Measurements from ENCODE around the gene KCNQ1. TPM values are rescaled to one million over a fixed set of nuclear protein-coding genes. Genes with fewer than 3 reads are reported as not detected.
A peak's percentile ranks its signal among the peaks of the same experiment; 100 is the strongest.

Gene KCNQ1
- total and polyA plus RNA-seq, 7 donors: 0.48 to 3.1 (median 1.1) TPM

DNA sequence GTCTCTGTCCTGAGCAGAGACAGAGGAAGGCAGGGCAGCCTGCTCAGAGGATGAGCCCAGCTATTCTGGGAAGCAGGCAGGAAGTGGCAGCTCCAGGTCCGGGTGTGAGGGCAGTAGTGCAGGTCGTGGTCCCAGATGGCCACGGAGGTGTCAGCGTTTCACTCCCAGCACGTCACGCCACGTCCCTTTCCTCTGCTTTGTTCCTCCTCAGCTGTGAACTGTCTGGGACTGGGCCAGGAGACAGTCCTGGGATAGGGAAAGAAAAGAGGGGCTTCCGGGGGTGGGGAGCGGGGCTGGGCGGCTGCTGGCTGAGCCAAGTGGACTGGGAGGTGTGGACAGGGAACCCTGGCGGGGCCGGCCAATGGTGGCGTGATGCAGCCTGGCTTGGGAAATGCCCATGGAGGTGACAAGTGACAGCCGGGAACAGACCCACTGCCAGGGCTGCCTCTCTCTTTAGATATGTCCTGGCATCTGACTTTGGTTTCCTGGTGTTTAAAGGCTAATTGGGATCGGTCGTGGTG lies 64.7 kb downstream of the KCNQ1 start:
- Histone ChIP-seq H3K9me3 (no peaks in the 10 kb centered on the region), H3K4me1 (no peaks in the 10 kb centered on the region), H3K4me3 (no peak overlapping the region), H3K27ac (no peak overlapping the region), H3K27me3 (ENCODE audit: insufficient read depth in 3 of 3, low read length in 2 of 3) (peaks cover 0 to 6% (median 0%) of the 10 kb centered on the region in 3 donors), H3K36me3 (ENCODE audit: insufficient read depth in 1 of 2, low read depth in 1 of 2) (no peaks in the 10 kb centered on the region)
- DNase-seq (peak in 1 of 2 donors; percentile 32), ATAC-seq (no peak)
- intact Hi-C loops (cut with DNase I): no loop called here
- TF ChIP-seq, protein P1, sequence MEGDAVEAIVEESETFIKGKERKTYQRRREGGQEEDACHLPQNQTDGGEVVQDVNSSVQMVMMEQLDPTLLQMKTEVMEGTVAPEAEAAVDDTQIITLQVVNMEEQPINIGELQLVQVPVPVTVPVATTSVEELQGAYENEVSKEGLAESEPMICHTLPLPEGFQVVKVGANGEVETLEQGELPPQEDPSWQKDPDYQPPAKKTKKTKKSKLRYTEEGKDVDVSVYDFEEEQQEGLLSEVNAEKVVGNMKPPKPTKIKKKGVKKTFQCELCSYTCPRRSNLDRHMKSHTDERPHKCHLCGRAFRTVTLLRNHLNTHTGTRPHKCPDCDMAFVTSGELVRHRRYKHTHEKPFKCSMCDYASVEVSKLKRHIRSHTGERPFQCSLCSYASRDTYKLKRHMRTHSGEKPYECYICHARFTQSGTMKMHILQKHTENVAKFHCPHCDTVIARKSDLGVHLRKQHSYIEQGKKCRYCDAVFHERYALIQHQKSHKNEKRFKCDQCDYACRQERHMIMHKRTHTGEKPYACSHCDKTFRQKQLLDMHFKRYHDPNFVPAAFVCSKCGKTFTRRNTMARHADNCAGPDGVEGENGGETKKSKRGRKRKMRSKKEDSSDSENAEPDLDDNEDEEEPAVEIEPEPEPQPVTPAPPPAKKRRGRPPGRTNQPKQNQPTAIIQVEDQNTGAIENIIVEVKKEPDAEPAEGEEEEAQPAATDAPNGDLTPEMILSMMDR (IDR thresholded peaks at IDR 0.05): no peak
- 37 to 46% (median 38%) methylated on average over 16 of the region's 16 CpGs for whole genome bisulfite sequencing, 3 donors

DNA sequence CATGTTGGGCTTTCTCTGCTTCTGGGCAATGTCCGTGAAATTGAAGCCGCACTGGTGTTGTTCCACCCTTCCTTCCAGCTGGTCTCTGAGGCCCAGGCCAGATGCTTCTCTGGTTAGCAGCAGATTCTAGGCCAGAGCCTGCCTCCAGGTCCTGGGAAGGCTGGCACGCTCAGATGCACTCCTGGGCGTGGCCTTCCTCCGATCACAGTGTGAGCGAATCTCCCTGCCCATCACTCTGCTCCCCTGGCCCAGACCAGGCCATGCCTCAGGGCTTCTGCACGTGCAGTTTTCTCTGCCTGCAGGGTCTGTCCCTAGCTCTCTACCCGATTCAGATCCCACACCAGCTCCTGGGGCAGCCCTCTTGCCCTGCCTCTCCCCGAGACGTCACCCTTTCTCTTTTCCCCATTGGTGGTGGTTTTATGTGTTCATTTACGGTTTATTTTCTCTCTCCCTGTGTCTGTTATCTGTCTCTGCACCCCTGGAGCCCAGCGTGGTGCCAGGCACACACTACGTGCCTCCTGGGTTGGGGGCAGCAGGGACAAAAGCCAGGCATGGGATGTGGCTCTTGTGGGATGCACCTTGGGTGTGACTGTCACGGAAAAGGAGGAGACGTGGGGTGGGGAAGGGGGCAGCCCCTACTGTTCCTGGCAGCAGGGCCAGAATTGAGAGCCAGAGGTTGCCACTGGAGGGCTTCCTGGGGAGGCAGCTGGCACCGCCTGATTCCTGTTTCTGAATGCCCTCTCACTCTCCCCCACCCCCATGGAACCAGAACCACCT lies 66.0 kb downstream of the KCNQ1 start:
- peaks cover 0 to 6% (median 0%) of the 10 kb centered on the region in 3 donors for H3K27me3 ChIP-seq (ENCODE audit: insufficient read depth in 3 of 3, low read length in 2 of 3)
- no peaks in the 10 kb centered on the region for H3K4me1 ChIP-seq
- peak in 2 of 4 donors; percentile 32 for ATAC-seq
- H3K9me3 ChIP-seq: no peaks in the 10 kb centered on the region
- WGBS, 3 donors: 59 to 77% (median 61%) methylated on average over 16 of the region's 16 CpGs
- H3K36me3 ChIP-seq (ENCODE audit: insufficient read depth in 1 of 2, low read depth in 1 of 2): no peaks in the 10 kb centered on the region
- TF ChIP-seq, protein P1 (IDR thresholded peaks at IDR 0.05): no peak
- H3K27ac ChIP-seq: no peak overlapping the region
- intact Hi-C loops (cut with DNase I): no loop called here
- H3K4me3 ChIP-seq: no peak overlapping the region
- DNase-seq: peak in 1 of 2 donors; percentile 46

DNA sequence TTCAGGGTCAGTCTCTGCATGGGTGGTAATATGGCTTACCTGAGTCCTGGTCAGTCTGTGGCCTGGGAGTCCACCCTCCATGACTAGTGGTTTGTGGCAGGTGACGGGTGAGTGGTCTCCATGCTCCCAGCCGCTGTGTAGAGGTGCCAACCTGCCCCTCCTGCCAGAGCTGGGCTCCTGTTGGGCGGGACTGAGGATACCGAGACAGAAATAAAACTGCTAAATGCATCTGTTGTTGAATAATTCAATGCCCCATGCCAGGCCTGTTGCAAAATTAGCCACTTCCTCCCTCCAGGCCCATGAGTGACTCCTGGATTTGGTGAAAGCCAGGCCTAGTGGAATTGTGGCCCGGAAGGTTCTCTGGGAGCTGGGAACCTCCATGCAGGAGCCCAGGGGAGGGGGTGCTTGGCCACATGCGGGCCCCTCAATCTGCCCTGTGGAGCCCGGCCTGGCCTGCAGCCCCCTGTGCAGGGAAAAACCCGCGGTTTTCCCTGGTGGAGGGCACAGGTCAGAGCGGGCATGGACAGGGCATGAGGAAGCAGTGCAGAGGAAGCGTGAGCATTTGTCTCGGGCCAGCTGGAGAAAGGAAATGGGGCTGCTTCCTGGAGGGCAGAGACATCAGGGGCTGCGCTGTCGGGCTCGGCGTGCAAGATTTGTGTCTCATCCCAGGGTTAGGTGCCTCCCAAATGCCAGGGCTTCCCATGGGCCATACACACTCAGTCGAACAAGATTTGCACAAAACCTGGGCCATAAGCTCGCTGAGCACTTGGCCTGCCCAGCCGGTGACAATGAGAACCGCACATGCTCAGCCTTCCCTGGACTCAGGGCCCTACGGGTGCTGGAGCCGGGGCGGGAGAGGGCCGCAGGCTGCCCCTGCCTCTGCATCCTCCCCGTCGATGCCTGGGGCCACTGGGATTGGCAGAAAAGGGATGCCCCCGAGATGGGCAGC lies 66.9 kb downstream of the KCNQ1 start:
- peaks cover 0 to 6% (median 0%) of the 10 kb centered on the region in 3 donors for H3K27me3 ChIP-seq (ENCODE audit: insufficient read depth in 3 of 3, low read length in 2 of 3)
- no peaks in the 10 kb centered on the region for H3K4me1 ChIP-seq
- H3K4me3 ChIP-seq: no peak overlapping the region
- 75 to 79% (median 77%) methylated on average over 26 to 27 of the region's 27 CpGs for WGBS, 3 donors
- H3K36me3 ChIP-seq (ENCODE audit: insufficient read depth in 1 of 2, low read depth in 1 of 2): no peaks in the 10 kb centered on the region
- no peak overlapping the region for H3K27ac ChIP-seq
- peak in 3 of 4 donors; percentile 15 to 54 (median 35) for ATAC-seq
- no peaks in the 10 kb centered on the region for H3K9me3 ChIP-seq
- intact Hi-C loops (cut with DNase I): no loop called here
- TF ChIP-seq, protein P1 (IDR thresholded peaks at IDR 0.05): no peak
- peak in 1 of 2 donors; percentile 57 for DNase-seq

DNA sequence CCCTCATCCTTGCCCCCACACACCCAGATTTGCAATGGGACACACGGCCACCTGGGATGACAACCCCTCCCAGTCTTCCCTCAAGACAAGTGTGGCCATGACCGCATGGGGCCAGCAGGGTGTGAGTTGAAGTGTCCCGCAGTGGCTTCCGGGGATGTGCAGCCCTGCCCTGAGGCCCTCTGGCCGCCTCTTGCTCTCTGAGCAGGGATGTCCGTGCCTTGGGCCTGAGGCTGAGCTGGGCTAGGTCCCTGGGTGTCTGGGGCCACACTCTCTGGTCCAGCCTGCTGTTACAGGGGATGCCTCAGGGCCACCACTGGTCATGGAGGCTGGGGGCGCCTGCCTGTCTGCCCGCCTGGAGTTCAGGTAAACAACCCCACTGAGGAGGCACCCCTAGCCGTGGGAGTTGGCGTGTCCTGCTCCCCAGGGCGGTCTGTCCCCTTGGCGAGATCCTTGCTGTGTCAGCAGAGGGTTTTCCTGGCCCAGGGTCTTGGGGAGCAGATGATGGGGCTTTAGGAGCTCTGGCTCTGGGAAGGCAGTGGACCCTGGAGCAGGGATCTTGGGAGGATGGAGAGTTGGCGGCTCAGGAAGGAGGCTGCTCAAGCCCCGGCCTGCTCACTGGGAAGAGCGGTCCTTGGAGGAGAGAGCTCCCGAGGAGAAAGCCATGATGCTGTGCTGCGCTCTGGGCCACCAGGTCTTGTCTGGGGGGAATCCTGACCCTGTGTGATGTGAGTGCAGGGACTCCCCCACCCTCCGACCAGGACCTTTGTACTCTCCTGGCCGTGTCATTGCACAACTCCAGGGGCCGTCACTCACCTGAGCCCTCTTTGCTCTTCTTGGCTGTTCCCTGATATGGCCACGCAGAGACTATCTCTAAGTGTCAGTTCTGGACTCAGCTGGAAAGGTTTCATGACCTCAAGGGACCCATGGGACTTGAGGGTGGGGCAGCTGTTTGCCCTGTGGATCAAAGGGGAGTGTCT lies 67.9 kb downstream of the KCNQ1 start:
- H3K4me3 ChIP-seq: no peak overlapping the region
- no peaks in the 10 kb centered on the region for H3K36me3 ChIP-seq (ENCODE audit: insufficient read depth in 1 of 2, low read depth in 1 of 2)
- DNase-seq (peak; percentile 11 to 48), ATAC-seq (no peak)
- H3K27me3 ChIP-seq (ENCODE audit: insufficient read depth in 3 of 3, low read length in 2 of 3): peaks cover 0 to 5% (median 0%) of the 10 kb centered on the region in 3 donors
- no peak overlapping the region for H3K27ac ChIP-seq
- intact Hi-C loops (cut with DNase I): no loop called here
- WGBS, 3 donors: 92 to 94% (median 93%) methylated on average over 21 of the region's 21 CpGs
- no peaks in the 10 kb centered on the region for H3K9me3 ChIP-seq
- no peaks in the 10 kb centered on the region for H3K4me1 ChIP-seq
- TF ChIP-seq, protein P1 (IDR thresholded peaks at IDR 0.05): no peak

Measured in psoas muscle (tissue), 8 donors.